Ramos (cell line): Measurements from ENCODE around the gene POFUT2.
"Not testable (repeated sequence)": the region's sequence is repeated elsewhere in the genome, so short reads cannot be mapped to it uniquely, and the experiment has no call there.

Source experiments
- in situ Hi-C: fragments of 300-500 bp; cut with MboI; formaldehyde crosslinking; loops from one replicate; pipeline ENCODE4 v1.14.3; 2022; ENCODE audit warnings: low sequenced_read_pairs; ENCODE audit not compliant: unreplicated experiment

POFUT2 gene

DNA sequence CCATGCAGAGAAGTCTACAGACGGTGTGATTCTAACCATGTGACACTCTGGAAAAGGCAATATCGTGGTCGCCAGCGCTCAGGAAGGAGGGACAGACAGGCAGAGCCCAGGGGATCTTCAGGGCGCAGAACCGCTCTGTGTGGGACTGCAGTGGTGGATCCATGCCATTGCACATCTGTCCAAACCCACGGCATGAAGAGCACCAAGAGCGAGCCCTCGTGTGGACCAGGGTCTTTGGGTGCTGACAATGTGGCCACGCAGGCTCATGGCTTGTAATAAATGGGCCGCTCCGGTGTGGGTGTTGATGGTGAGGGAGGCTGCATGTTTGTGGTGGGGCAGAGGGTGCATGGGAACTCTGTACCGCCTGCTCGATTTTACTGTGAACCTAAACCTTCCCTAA is 25.3 kb upstream of the POFUT2 start:
- in situ Hi-C loops, result no loop called here

DNA sequence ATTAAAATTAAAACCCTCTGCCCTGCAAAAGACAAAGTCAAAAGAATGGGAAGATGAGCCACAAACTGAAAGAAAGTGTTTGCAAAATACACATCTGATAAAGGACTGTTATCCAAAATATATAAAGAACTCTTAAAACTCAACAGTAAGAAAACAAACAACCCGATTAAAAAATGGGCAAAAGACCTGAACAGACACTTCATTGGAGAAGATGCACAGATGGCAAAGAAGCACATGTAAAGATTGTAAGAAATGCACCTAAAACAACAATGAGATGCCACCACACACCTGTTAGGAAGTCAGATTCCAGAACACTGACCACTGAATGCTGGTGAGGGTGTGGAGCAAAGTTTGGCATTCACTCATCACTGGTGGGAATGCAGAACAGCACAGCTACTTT is 24.6 kb upstream of the POFUT2 start:
- in situ Hi-C loops, result no loop called here

DNA sequence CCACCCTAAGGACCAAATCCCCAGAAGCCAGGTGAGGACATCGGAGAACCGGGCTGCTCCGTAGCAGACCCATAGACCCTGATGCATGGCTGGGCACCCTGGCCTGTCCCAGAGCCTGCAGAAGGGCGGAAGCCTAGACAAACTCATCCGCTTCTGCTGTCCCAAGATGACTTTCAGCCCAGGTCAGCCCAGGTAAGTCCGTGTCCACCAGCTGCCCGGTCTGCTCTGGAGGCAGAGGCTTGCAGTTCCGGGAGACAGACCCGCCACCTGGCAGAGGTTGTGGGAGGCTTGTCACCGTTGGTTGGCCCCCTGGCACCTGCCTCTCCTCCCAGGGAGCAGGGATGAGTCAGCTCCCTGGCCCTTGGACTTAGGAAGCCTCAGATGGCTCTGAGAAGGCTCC is 22.8 kb upstream of the POFUT2 start:
- in situ Hi-C loops, result no loop called here

DNA sequence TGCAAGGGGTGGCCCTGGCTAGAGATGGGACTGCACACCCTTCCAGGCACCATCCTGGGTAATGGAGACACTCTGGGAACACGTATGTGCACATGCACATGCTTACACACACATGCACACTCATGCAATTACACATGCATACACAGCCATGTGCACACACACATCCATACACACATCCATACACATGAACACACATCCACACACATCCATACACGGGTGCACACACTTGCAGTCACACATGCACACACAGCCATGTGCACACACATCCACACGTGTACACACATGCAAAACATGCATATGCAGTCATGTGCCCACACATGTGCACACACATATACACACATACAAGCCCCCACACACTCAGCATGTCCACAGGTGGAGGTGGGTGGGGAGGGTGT is 22.3 kb upstream of the POFUT2 start:
- in situ Hi-C loops, result no loop called here

DNA sequence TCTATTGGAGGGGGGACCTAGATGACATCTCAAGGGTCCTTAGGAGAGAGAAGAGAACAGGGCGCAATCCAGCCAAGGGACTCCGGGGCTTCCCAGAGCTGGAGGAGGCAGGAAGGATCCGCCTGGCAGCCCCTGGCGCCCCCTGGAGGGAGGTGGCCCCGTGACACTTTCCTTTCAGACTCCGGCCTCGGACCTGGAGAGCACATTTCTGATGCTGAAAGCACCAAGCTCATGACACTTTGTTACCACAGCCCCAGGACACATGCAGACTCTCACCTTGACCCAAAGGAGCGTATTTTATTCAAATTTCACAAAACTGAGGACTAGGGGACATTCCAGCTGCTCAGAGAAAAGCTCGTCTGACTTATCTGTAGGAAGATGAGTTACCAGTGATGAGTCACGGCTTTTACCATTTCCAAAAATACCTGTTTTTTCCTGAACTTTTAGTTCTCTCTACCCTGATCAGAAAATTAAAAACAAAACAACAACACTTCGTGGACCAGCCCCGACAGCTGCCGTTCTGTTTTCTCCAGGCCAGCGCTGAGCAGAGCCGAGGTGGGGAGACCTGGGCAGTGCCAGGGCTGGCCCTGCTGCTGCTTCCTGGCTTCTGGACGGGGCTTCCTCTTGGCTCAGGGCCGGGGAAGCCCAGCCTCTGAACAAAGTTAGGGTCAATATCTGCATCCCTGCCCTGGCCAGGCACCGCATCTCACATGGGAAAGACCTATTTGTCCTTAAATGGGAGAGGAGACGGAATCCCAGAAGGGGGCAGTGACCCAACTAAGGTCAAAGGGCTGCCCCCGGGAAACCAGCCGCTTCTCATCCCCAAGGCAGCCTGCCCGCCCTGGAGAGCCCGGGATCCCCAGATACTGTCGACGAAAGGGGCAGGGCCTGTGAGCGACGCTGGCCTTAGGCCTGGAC is 21.6 kb upstream of the POFUT2 start:
- in situ Hi-C loops, result no loop called here

DNA sequence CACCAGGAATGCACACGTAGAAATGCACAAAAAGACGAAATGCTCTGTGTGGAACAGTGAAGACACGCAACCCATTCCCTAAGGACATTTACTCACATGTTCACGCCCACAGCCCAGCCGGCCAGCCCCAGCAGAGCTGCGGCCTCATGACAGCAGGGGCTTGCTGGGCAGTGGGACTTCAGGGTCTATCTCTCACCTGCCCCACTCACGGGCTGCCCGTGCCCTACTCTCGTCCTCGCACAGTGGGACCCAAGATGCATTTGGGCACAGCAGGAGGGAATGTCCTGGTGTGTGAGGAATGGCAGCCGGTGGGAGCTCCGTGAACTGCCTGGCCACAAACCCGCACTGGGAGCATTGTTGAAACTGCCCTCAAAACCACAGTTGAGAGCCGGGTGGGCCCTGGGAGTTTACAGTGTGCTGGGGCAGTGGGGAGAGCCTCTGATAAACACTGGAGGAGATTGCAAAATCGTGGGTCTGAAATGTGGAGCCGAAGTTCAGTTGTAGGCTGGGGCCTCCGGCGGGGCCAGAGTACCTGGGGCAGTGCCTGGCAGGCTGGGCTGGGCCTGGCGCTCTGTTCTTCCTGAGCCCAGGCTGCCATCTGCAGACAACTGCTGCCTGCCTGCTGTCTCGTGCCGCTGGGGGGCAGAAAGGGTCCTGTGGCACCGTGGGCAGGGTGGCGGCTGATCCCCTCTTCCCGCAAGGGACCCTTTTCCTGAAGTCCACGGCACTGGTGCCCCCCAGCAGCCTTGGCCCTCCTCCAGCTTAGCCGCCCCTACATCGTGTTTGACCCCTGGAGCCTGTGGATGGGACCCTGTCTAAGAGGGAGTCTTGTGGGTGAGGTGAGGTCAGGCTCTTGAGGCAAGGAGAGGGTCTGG is 20.7 kb upstream of the POFUT2 start:
- in situ Hi-C loops, result no loop called here

DNA sequence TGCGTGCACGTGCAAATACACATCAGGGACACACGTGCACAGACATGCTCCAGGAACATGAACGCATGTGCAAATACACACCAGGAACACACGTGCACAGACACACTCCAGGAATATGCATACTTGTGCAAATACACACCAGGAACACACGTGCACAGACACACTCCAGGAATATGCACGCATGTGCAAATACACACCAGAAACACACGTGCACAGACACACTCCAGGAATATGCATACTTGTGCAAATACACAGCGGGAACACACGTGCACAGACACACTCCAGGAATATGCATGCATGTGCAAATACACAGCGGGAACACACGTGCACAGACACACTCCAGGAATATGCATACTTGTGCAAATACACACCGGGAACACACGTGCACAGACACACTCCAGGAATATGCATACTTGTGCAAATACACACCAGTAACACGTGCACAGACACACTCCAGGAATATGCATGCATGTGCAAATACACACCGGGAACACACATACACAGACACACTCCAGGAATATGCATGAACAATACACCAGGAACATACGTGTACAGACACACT is 20.0 kb upstream of the POFUT2 start:
- in situ Hi-C loops, result not testable (repeated sequence)

DNA sequence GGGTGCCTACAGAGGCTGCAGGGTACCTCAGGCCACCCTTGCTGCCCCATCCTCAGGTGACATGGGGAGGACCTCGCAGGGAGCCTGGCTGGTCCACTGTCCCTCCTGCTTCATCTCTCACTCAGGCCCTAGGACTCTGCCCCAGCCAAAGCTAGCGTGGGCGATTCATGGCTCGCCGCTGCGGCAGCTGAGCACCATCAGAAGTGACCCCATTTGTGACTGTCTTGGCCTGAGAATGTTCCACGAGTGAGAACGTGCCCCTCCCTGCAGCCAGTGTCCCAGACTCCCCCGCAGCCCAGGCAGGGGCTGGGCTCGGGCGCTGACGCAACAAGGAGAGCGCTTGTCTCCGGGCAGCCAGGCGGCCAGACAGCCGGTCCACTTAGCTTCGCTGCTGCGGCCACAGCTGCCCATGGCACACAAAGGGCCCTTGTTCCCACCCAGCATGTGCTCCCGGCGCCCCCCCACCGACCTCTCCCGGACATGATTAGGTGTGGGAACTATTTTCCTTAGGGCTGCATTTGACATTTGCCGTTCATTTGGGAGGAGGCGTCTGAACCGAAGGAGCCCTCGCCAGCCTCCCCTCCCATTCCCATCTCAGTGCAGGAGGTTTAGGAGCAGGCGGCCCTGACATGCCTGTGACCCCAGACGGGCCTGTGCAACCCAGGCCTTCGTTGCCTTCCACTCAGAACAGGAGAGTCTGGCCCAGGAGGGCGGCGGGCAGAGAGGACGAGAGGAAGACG is 19.3 kb upstream of the POFUT2 start:
- in situ Hi-C loops, result no loop called here

DNA sequence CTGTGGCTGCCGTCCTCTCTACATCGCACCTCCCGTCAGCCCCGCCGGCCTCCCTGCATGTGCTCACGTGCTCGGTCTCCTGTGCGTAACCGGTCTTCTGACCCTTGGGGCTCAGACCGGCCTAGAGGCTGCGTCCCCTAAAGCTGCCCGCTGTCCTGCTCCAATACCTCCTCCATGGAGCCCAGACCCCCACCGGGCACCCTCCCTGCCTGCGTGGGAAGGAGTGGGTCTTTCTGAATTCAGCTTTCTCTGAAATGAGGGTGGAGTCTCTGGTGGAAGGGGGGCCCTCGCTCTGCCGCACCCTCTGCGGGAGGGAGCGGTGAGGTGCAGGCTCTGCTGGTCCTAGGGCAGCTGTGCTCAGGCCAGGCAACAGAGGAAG is 18.7 kb upstream of the POFUT2 start:
- in situ Hi-C loops, result no loop called here

DNA sequence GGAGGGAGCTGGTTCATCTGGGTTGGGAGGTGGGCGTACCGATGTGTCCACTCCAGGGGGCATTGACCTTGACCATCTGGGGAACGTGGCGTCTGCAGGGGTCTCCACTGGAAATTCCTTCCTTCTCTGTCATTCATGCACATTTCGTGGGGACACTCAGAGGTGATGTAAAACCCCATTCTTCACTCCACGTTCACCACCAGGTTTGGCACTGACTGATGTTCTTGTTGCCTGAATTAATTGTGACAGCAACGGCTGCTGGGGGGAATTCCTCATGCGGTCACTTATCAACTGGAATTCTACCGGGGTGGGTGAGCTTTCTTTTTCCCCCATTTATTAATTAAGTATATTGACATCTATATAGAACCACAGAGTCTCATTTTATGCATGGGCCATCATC is 18.1 kb upstream of the POFUT2 start:
- in situ Hi-C loops, result no loop called here

DNA sequence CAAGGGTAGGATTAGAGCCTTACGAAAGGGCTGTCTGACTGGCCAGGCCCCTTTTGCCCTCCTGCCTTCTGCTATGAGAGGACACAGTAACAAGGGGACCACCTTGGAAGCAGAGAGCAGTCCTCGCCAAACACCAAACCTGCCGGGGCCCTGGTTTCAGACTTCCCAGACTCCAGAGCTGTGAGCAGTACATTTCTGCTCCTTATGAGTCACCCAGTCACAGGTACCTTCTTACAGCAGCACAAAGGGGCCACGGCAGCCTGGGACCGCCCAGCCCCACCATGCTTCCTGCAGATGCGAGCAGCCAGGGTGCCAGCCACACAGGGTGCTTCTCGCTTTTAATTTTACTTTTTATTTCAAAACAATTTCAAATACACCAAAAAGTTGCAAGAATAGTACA is 17.2 kb upstream of the POFUT2 start:
- in situ Hi-C loops, result no loop called here

DNA sequence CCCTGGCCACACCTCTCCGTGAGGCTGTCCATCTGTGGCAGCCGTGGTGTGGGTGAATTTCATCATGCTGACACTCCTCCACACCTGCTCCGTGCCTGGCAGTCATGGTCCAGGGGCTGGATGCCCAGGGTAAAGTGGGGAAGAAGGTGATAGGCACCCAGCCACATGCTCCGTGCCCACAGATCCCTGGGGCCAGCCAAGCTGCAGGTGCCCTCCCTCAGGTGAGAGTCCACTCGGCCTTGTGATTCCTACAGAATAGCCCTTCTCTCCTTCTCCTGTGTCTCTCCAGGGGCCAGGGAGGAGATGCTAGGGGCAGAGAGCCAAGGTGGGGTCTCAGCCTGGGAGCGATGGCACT is 16.8 kb upstream of the POFUT2 start:
- in situ Hi-C loops, result no loop called here

DNA sequence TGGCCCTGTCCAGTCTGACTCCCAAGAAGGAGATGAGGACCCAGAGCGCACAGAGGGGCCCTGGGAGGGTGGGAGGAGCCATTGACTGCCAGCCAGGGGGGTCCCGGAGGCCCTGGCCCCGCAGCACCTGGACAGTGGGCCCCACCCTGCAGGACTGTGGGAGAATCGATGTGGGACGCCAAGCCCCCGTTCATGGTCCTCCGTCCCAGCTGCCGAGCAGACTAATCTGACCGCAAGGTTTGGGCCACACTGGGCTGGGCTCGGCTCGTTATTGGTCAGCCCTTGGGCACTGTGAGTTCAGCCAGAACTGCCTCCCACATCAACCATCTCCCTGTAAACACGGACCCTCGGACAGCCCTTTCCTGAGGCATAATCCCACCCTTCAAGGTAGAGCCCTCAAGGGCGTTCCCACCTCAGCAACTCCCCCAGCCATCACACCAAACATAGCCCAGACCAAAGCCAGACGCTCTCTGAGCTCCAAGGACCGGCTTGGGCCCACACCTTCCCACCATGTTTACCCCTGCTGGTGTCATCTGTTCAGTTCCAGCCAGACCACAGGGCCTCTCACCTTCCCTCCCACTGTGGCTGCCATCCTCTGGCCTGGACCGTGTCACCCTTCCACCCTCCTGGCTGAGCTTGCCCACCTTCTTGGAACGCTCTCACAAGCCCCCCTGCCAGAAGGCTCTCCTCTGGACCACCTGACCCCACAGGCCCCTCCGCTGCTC is 16.2 kb upstream of the POFUT2 start:
- in situ Hi-C loops, result no loop called here

DNA sequence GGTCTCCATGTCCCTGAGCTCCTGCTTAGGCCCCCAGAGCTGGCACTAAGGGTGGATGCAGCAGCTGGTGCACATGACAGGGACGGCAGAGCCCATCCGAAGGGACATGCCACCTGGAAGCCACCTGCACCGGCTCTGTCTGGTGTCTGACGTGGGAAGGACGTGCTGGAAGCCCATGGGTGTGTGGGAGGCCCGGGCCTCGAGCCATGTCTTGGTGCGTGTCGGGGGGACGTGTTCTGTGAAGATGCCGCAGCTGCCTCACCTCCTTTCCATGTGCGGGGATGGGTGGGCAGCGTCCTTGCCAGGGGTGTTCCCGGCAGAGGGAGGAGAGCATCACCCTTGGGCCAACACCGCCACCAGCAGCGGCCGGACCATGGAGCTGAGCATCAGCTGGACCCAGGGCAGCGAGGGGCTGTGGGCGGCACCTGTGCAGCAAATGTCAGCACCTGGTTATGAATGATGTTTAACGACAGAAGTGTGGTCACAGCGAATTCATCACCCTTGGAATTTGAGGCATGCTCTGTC is 15.5 kb upstream of the POFUT2 start:
- in situ Hi-C loops, result no loop called here

DNA sequence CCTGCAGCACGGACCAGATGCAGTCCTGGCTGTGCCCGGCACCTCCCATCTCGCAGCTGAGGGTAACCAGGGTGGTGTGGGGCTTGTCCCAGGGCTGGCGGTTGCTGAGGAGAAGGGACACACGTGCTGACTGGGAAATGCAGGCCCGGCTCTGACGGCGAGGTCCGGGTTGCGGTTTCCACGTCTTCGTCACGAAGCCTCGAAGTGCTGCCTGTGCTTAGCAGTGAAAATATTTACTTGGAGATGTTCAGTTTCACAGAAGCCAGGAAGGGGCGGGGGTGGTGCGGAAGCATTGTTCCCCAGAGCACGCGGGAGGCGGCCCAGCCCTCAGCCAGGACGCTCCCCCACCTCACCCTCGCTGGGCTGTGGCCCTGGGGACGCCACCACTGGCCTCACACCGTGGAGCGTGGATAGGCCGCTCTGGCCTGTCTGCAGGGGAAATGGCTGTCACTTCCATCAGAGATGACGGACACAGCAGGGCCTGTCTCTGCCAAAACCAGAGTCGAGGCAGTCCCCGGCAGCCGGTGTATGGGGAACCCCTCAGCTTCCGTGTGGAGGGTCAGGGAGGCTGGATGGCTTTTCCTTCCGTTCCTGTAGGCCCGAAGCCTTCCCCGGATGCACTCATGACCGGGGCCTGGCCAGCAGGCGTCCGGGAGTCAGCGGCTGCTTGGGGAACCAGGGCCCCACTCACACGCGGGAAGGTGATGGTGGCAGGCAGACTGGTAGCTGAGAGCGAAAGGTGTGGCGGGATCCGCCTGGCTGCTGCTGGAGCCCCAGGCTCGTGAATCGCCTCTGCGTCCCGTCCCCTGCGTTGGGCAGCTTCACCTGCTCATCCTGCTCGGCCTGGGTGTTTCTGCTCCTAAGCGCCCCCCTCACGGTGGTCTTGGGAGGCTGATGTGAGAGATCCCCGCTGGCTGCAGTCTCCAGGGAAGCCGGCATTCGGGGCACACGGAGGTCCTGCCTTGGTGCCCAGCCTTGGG is 14.7 kb upstream of the POFUT2 start:
- in situ Hi-C loops, result no loop called here

DNA sequence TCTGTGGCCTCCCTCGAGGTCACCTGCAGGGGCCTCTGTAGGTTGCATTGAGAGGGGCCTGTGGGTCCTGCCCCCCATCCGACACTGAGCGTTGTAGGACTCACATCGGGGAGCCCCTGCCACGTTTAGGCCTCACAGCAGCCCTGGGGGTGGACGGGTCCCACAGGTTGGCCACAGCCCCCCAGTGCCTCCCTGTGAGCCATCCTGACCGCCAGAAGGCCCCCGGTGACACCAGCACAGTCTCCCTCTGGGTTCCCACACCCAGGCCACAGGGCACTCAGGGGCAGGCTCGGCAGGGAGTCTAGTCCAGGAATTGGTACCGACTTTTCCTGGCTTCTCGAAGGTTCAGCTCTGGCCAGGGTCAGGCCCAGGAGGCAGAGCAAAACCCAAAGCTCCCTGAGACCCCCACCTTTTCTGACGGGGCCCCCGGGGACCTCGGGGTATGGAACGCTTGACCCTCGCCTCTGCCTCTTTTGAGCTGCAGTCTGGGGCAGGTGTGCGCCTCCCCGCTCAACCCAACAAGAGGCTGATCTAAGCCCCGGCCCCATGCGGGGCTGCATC is 13.9 kb upstream of the POFUT2 start:
- in situ Hi-C loops, result no loop called here

DNA sequence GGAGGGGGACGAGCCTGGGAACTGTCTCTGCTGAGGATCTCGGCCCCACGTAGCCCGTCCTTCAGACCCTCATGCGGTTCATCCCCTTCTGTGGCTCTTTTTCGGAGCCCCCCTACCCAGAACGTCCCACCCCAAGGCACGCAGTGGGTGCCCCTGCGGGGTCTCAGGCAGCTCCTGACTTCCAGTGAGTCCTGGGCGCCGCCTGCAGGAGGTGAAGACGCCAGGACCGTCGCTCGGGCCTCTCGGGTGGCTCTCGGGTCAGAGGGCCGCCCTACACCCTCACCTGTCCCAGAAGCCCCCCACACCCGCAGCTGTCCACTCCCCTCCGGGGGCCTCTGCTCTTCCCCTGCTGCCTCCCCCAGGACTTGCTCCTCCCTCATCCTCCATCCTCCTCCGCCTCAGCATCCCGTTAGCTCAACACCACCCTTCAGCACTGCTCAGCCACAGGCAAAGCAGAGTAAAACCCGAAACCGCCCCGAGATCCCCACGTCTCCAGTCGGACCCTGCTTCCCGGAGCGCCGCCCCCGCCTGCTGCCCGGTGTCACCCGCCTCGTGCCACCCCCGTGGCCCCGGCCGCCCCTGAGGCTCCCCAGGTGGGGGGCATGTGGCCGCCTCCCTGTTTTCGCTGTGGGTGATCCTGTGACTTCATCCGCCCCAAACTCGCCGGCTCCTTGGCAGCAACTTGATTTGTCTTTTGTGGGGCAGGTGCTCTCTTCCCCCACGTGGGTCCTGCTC is 13.3 kb upstream of the POFUT2 start:
- in situ Hi-C loops, result no loop called here
